Esophagus squamous epithelium (tissue), 4 donors: ENCODE data around the gene C2orf69.

Experiments
- CTCF ChIP-seq, 6 experiments: fragments of 450-650 bp in 4 of 6; fragments of 200-600 bp in 2 of 6; sonication (generic) in 2 of 6; IDR thresholded peaks; one replicate each; pipeline ENCODE4 v1.5.1; 2016 to 2019; ENCODE audit warnings: antibody characterized with exemption in 6 of 6, mild to moderate bottlenecking in 4 of 6, moderate library complexity in 4 of 6
- POLR2A ChIP-seq, 4 donors: fragments of 450-650 bp; IDR thresholded peaks; one replicate each; pipeline ENCODE4 v1.6.1; 2017; ENCODE audit warnings: antibody characterized with exemption in 4 of 4, mild to moderate bottlenecking in 4 of 4, moderate library complexity in 3 of 4

GRCh38 chr2:199875400-199875799 is 35.7 kb upstream of the C2orf69 start:
- TF ChIP-seq CTCF (IDR thresholded peaks at IDR 0.05) (no peak), POLR2A (IDR thresholded peaks at IDR 0.05) (no peak)
